HG02798 (cell line): ENCODE data around the gene TNNC1.

Source experiments
- ATAC-seq: cut with Tn5 transposase; IDR thresholded peaks from one replicate; pipeline ENCODE4 v1.9.1; 2021; ENCODE audit warnings: mild to moderate bottlenecking; ENCODE audit not compliant: unreplicated experiment, poor library complexity

Gene TNNC1

DNA sequence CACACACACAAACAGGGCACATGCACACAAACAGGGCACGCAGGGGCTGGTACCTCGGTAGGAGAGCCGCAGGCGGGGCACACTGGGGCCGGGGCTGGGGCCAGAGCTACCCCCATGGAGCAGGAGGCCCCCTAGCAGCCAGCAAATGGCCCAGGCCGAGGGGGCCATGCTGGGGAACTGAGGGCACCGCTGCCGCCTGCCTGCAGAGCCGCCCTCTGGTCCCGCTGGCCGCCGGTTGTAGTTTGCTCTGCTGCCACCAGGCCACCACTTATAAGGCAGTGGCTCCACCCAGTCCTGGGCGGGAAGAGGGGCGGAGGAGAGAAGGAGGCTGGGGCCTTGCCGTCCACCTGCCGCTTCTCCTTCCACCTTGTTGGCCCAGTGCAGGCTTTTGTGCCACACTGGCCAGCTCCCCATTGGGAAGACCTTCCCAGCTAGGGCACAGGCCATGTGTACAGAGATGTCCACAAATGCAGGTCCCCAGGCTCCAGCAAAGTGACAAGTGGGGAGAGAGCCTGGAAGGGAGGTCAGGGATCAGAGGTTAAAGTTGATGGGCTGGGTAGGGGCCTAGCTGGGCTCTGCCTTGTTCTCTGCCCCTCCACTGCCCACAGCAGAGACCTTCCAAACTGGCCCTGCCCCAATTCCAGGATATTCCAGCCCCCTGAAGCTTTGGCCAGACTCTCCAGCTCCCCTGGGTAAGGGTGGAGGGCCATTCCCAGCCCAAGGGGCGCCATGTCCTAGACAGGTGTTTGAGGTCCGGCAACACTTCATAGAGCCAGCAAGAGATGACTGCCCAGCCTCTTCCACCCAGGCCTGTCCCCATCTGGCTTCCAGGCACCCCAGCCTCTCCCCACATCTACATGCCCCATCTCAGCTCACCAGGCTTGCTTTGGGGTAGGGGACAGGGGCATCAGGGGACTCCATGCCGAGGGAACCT, 8.7 kb downstream of the TNNC1 start, which contains the start of gene SEMA3G:
TSS of gene SEMA3G (minus strand) at position 244 of the 934 bp plus-strand sequence. CDS start at position 168, 76 bp downstream.
- ATAC-seq: peak; percentile 87

DNA sequence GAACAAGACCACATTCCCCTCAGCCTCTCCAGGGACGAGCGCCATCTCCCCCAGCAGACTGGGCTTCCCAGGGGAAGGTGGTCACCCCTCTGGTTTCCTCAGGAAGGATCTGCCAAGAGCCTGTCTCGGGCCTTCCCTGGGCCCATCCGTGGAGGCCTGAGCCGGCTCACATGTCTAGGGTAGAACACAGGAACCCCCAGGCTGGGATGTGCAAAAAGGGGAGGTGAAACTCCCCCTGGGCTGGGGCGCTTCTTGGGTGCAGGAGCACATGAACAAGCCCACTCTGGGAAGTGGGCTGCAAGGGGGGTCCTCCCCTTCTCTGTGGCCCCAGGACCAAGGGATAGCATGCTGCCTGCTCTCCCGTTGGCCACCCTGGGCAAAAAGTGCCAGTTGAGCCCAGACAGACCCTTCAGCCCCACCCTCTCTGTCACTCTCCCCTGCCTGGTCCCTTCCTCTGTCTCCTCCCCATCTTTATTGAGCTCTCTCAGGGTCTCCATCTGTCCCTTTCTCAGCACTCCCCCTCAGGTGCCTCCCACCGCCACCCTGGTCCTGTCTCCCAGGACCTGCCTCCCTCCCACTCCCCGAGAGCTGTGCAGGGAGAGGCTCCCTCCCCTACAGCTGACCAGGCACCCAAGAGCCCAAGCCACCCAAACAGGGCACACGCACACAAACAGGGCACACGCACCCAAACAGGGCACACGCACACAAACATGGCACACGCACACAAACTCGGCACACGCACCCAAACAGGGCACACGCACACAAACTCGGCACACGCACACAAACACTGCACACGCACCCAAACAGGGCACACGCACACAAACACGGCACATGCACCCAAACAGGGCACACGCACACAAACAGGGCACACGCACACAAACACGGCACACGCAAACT, 9.8 kb downstream of the TNNC1 start:
- no peak for ATAC-seq

DNA sequence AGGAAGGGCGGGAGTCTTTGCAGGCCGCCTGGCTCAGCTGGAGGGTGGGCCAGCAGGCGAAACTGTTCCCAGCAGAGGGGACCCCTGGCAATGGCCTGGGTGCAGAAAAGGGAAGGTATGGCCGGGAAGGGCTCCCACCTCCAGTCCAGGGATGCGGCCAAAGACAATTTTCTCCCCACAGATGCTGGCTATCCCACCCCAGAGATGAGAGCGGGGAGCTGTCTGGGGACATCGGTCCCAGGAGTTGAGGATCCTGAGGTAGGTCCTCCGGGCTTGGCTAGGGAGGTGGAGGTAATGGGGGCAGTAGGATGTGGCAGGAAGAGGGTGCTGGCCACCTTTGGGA, 10.6 kb downstream of the TNNC1 start:
- no peak for ATAC-seq

DNA sequence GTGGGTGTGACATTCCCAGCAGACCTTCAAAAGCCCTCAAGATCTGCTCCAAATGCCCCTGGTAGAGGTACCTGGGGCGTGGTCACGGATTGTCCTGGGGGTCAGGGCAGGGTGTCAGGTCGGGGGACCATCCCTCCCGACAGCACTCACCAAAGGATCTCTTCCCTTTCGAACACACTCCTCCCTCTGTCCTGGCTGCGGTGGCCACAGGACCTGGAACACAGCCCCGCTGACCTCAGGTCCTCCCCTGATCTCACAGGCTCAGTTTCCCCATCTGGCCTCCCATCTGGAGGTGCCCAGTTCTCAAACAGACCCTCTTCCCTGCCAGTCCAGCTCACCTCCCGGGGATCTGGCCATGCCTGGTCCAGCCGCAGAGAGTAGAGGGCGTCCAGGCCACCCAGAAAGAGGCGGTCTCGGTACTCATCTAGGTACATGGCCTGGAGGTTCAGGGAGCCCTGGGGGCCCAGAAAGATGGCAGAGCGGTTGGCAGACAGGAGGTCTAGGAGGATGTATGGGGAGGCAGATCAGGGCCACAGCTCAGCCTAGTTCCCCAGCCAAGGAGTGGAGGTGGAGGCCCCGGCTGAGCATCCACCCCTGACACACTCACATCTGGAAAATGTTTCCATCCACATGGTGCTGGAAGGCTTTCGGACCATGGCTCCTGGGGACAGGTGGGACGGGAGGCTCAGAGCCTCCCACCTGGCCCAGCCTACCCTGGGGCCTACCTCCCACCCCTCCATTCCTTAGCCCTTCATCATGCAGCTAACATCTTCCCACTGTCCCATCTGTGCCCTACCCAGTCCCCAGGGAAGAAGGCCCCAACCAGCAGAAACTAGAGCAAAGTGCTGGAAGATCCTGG, 11.2 kb downstream of the TNNC1 start:
- ATAC-seq: no peak

DNA sequence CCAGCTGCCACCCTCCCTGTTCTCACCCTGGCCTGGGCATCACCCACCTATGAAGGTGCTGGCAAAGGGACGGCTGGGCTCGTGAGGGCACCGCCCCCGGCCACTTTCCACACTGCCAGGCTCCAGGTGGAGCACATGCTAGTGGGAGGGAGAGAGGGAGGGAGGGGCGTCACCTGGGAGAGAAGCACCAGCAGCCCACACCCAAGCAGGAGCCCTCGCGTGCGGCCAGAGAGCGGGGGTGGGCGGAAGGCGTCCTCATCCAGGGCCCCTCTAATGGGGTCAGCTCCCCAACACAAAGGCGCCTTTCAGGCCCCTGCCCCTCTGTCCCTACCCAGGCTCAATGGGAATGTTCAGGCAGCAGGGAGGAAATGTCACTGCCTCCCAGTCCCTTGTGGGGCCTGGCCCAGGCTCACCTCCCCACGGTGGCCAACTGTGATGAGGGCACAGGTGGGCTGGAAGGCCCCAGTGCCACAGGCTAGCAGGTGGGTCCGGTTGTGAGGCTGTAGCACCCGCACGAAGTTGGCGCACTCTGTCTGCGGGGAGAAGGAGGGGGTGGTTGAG, 12.0 kb downstream of the TNNC1 start:
- no peak for ATAC-seq

DNA sequence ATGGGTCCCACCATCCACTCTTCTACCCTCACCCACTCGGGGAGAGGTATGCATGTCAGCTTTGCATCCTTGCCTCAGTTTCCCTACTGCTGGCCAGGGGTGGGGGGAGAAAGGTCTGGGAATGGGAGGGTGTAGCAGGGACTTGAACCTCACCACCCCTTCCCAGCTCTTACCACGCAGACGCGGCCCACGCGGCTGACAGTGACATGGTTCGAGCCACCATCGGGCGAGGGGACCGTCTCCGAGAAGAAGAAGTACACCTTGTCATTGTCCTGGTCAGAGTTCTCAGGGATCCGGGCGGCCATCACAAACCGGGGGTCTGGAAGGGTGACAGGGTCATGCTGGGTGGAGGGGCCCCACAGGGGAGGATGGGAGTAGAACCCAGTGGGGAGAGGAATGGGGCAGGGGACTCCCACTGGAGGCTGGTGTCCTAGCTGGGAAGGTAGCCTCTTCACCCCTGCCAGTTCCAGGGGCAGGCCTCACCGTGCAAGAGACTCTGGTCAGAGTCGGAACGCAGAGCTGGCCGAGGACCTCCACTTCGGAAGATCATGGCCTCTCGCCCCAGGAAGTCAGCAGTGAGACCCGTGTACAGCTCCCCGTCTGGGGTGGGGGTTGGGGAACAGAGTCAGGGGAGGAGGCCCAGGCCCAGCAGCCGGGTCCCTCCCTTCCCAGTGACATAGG, 12.6 kb downstream of the TNNC1 start:
- no peak for ATAC-seq

DNA sequence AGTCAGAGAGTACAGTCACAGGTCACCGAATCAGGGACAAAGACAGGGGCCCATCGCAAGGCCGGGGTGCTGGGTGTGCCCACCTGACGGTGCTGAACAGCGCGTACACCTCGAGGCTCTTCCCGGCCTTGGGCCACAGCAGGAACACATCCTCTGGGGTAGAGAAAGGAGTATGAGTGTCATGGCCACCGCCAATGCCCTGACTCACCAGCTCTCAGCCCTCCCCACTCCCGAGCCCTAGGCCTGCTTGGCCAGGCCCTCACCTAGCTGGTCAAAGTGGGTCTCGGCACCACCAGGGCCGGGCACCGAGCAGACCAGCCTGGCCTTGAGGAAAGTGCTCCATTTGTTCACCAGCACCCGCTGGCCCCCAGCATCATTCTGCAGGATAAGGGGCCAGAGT, 13.2 kb downstream of the TNNC1 start:
- ATAC-seq: no peak

DNA sequence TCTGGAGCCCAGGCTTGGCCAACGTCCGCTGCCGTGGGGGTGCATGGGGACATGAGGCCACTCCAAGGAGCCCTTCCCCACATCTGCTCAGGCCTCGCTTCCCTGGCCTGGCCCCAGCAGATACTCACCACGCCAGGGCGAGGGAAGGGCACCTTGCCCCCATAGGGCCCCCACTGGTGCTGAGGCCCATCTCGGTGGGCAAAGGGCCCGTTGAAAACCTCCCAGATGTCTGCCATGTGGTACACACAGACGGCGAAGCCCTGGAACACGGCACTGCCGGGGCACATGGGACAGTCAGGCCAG, 13.6 kb downstream of the TNNC1 start:
- ATAC-seq: no peak

DNA sequence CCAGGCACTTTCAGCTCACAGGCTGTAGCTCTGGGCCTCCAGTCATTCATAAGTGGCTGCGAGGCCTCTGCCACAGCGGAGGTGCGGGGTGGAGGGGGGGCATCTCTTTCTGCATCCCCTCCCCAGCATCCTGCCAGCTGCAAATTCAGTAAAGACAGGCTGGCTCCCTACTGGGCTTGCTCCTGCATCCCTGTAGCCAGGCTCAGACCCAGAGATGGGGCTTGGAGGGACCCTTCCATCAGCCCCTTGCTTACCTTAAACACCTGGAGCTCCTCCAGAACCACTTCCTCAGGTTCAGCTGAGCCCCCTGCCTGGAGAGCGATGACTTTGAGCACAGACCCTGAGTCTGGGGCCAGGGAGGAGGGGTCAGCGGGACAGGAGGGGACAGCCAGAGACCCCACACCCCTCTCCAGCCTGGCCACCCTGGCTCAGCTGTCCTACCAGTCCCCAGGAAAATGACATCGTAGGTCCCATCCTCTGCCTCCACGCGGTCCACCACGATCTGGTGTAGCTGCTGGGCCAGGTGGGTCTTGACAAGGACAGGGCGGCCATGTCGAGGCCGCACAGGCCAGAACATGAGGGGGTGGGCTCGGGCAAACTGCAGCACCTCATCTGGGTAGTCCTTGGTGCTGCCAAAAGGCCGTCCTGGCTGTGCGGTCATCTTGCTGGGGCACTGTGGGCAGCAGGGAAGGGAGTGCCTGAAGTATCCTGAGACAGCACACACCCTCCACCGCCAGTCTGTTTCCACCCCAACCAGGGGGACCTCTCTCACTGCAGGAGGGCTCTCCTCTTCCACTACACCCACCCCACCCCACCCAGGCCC, 14.2 kb downstream of the TNNC1 start:
- ATAC-seq: no peak

DNA sequence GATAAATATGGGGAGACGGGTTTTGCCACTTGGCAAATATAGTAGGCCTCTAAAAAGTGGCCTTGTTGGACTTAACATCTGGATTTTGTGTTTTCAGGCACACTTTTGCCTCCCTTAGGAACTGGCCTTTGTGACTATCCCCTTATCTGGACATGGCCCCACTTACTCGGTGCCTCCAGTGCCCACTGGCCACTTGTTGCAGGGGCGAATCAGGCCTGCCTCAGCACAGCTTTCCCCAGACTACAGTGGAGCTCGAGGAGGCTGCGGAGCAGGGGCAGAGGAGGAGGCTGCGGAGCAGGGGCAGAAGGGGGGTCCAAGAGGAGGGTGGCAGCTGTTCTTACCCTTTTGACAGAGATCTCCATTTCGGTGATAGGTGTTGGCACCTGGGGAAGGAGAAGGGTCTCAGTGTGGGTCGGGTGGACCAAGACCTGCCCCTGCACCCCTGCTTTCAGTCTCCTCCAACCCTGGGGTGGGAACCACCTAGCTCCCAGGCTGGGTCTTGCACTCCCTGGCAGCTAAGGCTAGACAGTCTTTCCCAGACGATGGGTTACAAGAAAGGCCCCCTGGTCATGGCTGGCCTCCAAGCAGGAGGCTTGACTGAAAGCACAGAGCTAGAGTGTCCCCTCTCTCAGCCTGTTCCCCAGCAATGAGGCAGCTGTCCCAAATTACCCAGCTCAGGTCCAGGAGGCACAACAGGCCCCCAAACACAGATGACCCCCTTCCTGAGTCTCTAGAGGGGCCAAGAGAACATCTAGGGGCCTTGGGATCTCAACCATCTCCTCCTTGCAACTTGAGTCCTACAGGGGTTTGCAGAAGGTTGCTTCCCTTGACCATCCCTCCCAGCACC, 15.0 kb downstream of the TNNC1 start:
- no peak for ATAC-seq

DNA sequence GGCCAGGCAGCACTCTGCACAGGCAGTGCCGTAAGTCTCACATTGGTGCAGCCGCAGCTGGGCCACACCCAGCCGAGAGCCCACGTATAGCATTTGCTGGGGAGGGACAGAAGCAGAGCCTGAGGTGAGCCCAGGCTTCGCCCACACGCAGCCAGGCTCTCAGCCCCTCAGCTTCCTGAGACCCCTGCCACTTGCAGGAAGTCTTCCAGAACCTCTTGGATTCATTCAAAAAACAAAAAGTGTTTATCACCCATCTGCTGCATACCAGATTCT, 15.8 kb downstream of the TNNC1 start:
- no peak for ATAC-seq

DNA sequence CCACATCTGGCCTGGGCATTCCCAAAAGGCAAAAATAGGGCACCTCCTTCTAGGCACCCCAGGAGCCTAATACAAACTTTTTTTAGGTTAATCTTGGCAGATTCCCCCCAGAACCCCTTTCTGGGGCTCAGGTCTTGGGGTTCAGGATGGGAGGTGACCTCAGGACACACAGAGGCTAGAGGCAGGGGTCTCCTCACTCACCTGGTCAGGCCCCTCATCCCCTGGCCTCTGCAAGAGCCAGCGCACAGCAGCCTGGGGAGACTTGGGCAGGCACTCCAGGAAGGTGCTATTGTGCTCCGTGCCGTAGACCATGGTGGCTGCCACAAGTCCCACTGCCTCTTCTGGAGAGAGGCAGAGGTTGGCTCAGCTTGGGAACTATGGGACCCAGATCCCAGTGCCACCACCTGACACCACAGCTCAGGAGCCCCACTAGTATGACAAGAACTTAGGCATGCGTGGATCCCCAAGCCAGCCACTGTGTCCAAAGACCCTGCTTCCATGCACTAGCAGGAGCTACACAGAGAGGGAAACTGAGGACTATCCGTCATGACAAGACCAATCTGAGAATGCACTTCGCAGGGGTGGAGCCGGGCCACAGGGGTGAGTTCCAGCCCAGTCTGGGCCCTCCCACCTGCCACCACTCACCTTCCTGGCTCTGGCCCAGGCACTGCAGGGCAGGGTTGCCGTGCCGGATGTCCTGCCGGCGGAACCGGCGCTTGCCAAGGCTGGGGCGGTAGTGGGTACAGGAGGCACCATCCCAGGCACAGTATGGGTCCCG, 16.3 kb downstream of the TNNC1 start:
- no peak for ATAC-seq

DNA sequence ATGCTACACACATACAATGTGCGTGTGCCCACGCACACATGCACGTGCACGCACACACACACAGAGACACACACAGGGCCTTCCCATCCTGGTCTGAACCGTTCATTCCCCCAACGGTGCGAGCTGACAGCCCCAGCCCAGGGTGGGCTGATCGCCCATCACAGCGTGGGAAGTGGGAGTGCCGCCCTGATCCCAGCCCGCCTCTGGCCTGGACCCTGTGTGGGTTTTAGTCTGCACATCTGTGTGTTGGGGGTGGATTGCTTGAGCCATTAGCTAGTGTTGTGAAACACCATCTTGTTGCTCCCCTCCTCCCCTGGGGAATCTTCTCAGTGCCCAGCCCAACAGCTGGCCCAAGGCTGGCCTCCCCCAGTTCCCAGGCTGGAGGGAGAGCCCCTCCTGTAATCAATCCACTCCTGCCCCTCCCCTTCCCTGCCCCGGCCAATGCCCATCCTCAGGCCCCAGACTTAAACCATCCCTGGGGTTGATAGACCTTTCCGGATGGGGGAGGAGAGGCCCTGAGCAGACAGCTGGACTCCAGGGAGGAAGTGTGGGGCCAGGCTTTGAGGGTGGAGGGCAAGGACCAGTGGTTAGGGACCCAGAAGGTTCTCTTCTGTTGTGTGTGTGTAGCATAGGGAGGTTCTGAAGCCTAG, 17.2 kb downstream of the TNNC1 start:
- ATAC-seq: no peak

DNA sequence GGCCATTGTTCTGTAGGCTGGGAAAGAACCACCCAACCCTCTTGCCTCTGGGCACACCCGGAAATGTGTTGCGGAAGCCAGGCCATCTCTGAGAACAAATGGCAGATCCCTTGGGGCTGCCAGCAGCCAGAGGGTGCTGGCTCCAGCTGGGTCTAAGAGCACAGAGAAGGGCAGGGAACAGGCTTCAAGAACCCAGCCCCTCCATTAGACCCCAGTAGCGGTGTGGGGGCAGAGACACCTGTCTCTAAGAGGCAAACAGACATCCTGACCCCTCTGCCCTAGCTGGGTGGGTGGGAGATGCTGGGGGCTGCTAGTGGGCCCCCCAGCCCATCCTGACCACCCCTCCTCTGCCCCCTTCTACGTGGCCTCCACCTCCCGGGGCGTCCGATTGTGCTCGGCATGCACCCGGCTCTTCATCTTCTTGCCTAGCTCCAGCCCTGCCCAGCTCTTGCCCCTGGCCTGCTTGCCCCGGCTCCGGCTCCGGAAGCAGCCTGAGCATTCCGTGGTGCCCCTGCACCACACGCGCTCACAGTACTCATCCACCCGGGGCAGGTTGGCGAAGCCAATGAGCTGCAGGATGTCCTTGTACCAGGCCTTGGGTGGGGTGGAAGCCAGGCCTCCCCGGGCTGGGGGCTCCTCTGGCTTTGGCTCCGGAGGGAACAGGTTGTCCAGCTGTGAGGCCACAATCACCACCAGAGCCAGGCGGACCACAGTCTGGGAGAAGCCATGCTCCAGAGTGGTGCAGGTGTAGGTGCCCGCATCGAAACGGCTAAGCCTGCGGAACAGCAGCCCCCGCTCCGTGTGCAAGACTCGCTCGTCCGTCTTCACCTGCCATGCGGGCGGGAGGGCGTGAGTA, 18.4 kb downstream of the TNNC1 start:
- ATAC-seq: no peak

DNA sequence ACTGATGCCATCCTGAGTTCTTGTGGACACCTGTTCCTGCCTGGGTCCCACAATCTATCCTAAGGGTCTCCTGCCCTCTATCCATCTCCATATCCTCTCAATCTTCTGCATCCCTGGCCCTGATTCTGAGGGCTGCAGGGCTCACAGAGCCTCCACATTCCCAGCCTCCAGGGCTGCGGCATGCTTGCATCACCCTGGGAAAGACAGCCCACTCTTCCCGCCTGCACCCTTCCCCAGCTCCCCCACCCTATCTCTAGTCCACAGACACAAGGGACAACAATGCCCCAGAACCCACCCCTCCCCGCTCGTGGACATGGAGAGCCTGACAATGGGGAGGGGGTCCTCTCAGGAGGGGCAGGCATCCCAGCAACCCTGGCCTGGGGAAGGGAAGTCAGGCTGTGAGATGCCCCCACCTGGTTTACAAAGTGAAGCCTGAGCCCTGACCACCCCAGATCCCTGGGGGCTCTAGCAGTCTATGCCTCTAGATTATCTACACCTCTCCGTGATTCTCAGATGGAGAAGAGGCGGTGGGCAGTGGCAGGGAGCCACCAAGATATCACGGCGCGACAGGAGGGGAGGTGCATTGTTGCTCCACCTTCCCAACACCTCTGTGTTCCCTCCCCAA, 19.2 kb downstream of the TNNC1 start:
- no peak for ATAC-seq
